Skeletal muscle tissue (tissue), 4 donors: ENCODE data around the gene AATK. TPM values are rescaled to one million over a fixed set of nuclear protein-coding genes. Genes with fewer than 3 reads are reported as not detected.

Source experiments
- H3K27ac ChIP-seq: one replicate; pipeline ENCODE4 v1.7.0; 2013; ENCODE audit warnings: mild to moderate bottlenecking, low read depth, low read length, inconsistent platforms
- H3K27me3 ChIP-seq, 3 donors: one replicate each; pipeline ENCODE4 v1.7.0; 2013; ENCODE audit warnings: low read length in 3 of 3; ENCODE audit not compliant: control insufficient read depth in 3 of 3, insufficient read depth in 3 of 3
- H3K36me3 ChIP-seq, 3 donors: one replicate each; pipeline ENCODE4 v1.7.0; 2013; ENCODE audit warnings: low read length in 3 of 3; ENCODE audit not compliant: control insufficient read depth in 3 of 3, insufficient read depth in 3 of 3
- H3K4me1 ChIP-seq, 3 donors: one replicate each; pipeline ENCODE4 v1.7.0; 2013; ENCODE audit warnings: low read length in 3 of 3, mild to moderate bottlenecking in 3 of 3; ENCODE audit not compliant: control insufficient read depth in 3 of 3, insufficient read depth in 3 of 3
- H3K4me3 ChIP-seq, 3 donors: one replicate each; pipeline ENCODE4 v1.7.0; 2013; ENCODE audit warnings: low read length in 3 of 3
- H3K9ac ChIP-seq, 3 donors: one replicate each; pipeline ENCODE4 v1.7.0; 2013; ENCODE audit warnings: low read length in 3 of 3, mild to moderate bottlenecking in 3 of 3, moderate library complexity in 2 of 3, low read depth in 1 of 3
- H3K9me3 ChIP-seq, 3 donors: one replicate each; pipeline ENCODE4 v1.7.0; 2013; ENCODE audit warnings: low read length in 3 of 3; ENCODE audit not compliant: control insufficient read depth in 3 of 3
- total RNA-seq: library from RNA; depleted of rRNA; stranded (reverse); fragments of >200 nt; gene quantifications from one replicate; pipeline ENCODE4 v1.2.3, GENCODE V29; 2014
- donor health status: Osteomylitis.

AATK gene
- total RNA-seq, 1 donor from 2014 or later, result 10.4 TPM

DNA sequence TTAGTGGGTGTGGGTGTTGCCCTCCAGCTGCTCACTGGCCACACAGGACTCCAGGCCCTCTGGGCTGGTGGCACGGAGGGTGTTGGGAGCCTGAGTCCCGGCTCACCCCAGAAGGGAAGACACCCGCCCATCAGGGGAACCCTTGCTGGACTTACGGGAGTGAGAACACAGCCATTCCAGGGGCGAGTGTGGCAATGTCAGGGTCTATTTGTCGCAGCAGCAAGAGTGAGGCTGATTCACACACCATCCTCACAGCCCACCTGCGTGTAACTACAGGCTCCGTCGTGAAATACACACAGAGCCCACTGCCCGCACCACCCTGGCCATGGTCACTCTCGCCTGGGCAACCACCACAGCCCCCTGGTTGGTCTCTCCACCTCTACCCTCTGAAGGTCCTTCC is 17.8 kb upstream of the AATK start:
- H3K4me1 ChIP-seq, result no peaks in the 10 kb centered on the region
- no peaks in the 10 kb centered on the region for H3K9me3 ChIP-seq
- H3K27me3 ChIP-seq, result peaks cover 8 to 25% (median 22%) of the 10 kb centered on the region in 3 donors
- H3K27ac ChIP-seq, result no peak overlapping the region
- H3K4me3 ChIP-seq, result no peak overlapping the region
- H3K9ac ChIP-seq, result no peak overlapping the region
- H3K36me3 ChIP-seq, result no peaks in the 10 kb centered on the region

DNA sequence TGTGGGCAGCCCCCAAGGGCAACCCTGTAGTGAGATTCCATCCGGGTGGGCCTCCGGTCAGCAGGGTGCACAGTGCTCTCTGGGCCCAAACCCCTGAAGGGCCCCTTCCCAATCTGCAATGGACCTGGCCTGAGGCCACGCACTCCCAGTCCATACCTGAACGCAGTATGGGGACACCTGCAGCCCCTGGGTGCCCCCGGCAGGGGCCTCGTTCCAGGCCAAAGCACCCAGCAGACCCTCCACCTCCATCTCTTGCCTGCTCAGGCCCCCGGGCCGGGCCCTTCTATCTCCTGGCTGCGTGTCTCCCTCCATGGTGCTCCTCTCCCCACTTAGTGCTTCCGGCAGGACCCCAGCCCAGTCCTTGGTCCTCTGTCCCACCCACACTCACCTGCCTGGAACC is 17.3 kb upstream of the AATK start:
- peaks cover 8 to 25% (median 22%) of the 10 kb centered on the region in 3 donors for H3K27me3 ChIP-seq
- no peaks in the 10 kb centered on the region for H3K9me3 ChIP-seq
- no peak overlapping the region for H3K4me3 ChIP-seq
- H3K27ac ChIP-seq, result no peak overlapping the region
- no peaks in the 10 kb centered on the region for H3K36me3 ChIP-seq
- H3K4me1 ChIP-seq, result no peaks in the 10 kb centered on the region
- no peak overlapping the region for H3K9ac ChIP-seq

DNA sequence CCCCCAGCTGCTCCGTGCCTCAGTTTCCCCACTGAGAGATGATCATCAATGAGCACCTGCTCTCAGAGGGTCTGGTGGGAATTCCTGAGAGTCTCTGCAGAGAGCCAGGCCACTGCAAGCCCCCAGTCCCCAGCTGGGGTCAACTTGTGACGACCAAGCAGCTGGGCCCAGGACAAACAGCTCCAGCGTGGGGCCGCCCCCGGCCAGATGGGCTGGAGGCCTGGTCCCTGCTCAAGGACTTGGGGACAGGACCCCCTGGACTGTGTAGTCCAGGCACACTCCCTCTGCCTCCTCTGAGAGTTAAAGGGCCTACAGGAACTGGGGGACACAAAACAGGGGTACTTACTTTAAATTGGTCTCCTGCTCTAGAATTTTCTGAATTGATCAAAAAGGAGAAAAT is 16.6 kb upstream of the AATK start:
- no peaks in the 10 kb centered on the region for H3K9me3 ChIP-seq
- no peak overlapping the region for H3K27ac ChIP-seq
- no peaks in the 10 kb centered on the region for H3K36me3 ChIP-seq
- H3K4me3 ChIP-seq, result no peak overlapping the region
- peaks cover 8 to 25% (median 22%) of the 10 kb centered on the region in 3 donors for H3K27me3 ChIP-seq
- H3K4me1 ChIP-seq, result no peaks in the 10 kb centered on the region
- no peak overlapping the region for H3K9ac ChIP-seq

DNA sequence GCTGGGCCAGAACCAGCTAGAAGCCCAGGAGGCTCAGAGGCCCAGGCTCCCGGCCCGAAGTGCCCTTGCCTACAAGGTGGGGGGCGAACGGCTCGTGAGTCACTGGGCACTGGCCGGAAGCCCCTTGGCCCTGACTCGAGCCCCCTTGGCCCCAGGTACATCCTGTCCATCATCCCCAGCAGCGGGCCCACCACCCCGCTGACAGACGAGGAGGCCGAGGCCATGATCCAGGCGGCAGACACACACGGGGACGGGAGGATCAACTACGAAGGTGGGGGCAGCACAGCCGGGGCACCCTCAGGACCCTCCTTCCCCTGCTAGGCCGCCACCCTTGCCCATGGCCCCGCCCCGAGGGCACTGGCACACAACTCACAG is 15.8 kb upstream of the AATK start:
- peaks cover 8 to 25% (median 22%) of the 10 kb centered on the region in 3 donors for H3K27me3 ChIP-seq
- no peaks in the 10 kb centered on the region for H3K36me3 ChIP-seq
- no peak overlapping the region for H3K27ac ChIP-seq
- no peaks in the 10 kb centered on the region for H3K9me3 ChIP-seq
- no peak overlapping the region for H3K9ac ChIP-seq
- H3K4me1 ChIP-seq, result no peaks in the 10 kb centered on the region
- no peak overlapping the region for H3K4me3 ChIP-seq

DNA sequence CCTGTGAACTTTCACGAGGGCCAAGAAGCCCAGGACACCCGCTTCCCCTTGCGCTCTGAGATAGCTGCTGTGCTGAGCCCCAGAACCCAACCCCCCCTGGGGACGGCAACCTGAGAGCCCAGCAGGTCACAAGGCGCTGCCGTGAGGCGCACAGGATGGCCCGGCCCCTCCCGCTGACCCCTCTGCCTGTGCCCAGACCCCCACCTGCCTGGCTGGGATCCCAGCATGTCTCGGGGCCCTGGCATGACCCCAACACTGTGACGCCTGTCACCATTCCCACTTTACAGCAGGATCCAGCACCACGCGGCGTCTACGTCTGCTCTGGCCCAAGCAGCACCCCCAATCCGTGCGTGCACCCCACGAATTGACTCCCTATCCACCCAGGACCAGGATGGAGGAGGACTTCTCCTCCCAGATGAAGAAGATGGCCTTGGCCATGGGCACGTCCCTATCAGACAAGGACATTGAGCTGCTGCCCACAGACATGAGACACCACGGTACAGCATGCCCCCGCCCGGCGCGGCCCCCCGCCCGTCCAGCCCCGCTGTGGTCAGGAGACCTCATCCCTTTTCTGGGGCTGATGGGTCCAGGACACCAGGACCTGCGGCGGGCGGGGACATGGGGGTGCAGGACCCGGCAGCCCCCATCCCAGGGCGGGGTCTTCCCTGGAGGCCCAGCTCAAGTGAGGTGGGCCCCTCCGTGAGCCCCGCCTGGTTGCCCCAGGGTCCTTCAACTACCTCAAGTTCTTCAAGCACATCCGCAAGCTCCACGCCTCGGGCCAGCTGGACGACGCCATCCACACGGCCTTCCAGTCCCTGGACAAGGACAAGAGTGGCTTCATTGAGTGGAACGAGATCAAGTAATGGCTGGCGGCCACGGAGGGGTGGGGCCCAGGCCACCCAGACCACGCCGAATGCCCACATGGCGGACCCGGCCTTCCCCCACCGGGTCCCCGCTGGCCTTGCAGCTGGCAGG is 15.1 kb upstream of the AATK start:
- H3K9ac ChIP-seq, result no peak overlapping the region
- H3K4me1 ChIP-seq, result no peaks in the 10 kb centered on the region
- peaks cover 8 to 25% (median 22%) of the 10 kb centered on the region in 3 donors for H3K27me3 ChIP-seq
- no peak overlapping the region for H3K27ac ChIP-seq
- H3K9me3 ChIP-seq, result no peaks in the 10 kb centered on the region
- H3K36me3 ChIP-seq, result no peaks in the 10 kb centered on the region
- H3K4me3 ChIP-seq, result no peak overlapping the region

DNA sequence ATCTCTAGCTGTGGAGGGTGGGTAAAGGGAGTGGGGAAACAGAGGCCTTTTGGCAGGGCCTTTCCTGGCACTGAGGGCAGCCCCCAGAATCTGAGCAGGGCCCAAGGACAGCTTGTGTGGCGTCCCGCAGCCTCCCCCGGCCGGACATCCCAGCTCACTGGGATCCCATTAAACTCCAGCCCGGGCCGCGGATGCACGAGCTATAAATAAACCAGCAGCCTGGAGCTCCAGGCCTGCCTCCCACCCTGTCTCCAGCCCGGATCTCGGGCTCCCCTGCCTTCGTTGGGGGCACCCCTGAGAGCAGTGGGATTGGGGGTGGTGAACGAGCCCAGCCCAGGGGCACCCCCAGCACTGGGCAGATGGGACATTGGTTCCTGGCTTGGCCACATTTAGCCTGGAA is 13.8 kb upstream of the AATK start:
- Histone ChIP-seq H3K9me3 (no peaks in the 10 kb centered on the region), H3K4me1 (no peaks in the 10 kb centered on the region), H3K27ac (no peak overlapping the region), H3K9ac (no peak overlapping the region), H3K27me3 (peaks cover 8 to 25% (median 22%) of the 10 kb centered on the region in 3 donors), H3K36me3 (no peaks in the 10 kb centered on the region), H3K4me3 (no peak overlapping the region)

DNA sequence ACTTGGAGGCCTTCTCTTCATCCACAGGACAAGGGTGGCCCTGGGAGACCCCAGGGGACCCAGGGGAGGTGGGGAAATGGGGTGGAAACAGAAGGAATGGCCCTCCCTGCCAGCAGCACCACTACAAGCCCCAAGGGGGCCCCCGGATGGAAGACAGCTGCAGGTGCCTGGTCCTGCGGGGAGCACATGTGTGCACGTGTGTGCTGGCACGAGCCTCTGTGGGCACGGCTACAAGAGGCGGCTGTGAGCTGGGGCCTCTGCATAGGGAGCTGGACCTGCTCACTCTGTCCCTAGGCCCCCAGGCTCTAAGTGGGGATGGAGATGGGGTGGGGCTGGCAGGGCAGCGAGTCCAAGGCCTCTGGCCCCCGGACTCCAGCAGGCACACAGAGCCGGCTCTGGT is 13.2 kb upstream of the AATK start:
- Histone ChIP-seq H3K9ac (no peak overlapping the region), H3K4me1 (no peaks in the 10 kb centered on the region), H3K4me3 (no peak overlapping the region), H3K27me3 (peaks cover 6 to 24% (median 22%) of the 10 kb centered on the region in 3 donors), H3K9me3 (no peaks in the 10 kb centered on the region), H3K36me3 (no peaks in the 10 kb centered on the region), H3K27ac (no peak overlapping the region)

DNA sequence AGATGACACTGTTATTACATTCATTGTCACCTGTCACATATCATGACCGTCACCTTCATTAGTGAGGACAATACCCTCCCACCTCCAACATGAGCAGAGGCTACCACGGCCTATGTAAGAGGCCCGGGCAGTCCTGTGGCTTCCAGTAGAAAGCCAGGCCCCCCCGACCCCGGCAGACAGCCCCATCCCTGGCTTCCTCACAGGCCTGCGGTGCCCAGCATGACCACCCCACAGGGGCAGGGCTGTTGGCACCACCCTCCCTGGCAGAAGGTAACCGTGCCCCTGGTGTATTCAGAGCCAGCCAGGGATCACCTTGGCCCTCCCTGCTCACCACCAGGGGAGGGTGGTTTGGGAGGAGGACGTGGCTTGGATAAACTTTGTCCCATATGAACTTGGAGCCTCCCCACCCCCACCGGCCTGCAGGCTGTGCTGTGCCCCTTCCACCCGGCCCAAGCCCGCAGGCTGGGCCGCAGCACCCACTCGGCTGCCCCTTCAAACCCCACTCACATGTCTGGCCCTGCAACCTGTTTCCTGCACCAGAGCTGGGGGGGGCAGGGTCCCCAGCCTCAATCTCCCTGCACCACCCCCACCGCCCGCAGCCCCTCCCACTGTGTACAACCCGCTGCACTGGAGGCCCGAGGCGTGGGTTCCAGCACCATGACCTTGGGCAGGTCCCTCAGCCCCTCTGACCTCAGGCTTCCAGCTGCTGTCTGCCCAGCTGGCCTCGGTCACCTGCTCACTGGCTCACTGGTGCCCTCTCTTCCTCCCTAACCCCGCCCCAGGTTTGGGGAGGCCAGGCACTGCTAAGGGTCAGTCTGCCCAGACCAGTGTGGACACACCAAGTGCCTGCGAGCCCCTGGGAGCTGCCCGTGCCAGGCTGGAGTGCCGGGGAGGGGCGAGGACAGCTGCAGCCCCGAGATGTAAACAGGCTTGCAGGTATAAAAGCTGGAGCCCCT is 12.4 kb upstream of the AATK start:
- Histone ChIP-seq H3K4me1 (no peaks in the 10 kb centered on the region), H3K4me3 (no peak overlapping the region), H3K27me3 (peaks cover 0 to 17% (median 16%) of the 10 kb centered on the region in 3 donors), H3K9ac (no peak overlapping the region), H3K9me3 (no peaks in the 10 kb centered on the region), H3K36me3 (no peaks in the 10 kb centered on the region), H3K27ac (no peak overlapping the region)

DNA sequence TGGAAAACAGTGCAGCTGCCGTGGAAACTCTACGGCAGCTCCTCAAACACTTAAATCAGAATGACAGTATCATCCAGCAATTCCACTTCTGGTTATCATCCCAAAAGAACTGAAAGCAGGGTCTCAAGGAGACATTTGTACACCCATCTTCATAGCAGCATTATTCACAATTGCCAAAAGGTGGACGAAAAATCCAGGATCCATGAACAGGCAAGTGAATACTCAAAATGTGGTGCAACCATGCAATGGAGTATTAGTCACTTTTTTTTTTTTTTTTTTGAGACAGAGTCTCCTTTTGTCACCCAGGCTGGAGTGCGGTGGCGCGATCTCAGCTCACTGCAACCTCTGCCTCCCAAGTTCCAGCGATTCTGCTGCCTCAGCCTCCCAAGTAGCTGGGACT is 10.6 kb upstream of the AATK start:
- H3K36me3 ChIP-seq, result no peaks in the 10 kb centered on the region
- H3K9ac ChIP-seq, result no peak overlapping the region
- H3K27me3 ChIP-seq, result peaks cover 0 to 9% (median 7%) of the 10 kb centered on the region in 3 donors
- no peaks in the 10 kb centered on the region for H3K9me3 ChIP-seq
- no peak overlapping the region for H3K4me3 ChIP-seq
- H3K4me1 ChIP-seq, result peaks cover 0 to 4% (median 2%) of the 10 kb centered on the region in 3 donors
- H3K27ac ChIP-seq, result no peak overlapping the region
